NT2/D1 (cell line): ENCODE data around the gene COPB1.
A peak's percentile ranks its signal among the peaks of the same experiment; 100 is the strongest.

Source experiments
- DNase-seq: peaks from one replicate; pipeline ENCODE4 v3.0.0-alpha.2; 2011; ENCODE audit warnings: low read depth, low spot score
- H3K27me3 ChIP-seq: 2 replicates; pipeline ENCODE4 v1.6.0; 2011; ENCODE audit warnings: mild to moderate bottlenecking; ENCODE audit not compliant: insufficient read length, insufficient read depth
- H3K36me3 ChIP-seq: 2 replicates; pipeline ENCODE4 v1.6.1; 2011; ENCODE audit warnings: mild to moderate bottlenecking, low read length, mixed read lengths; ENCODE audit not compliant: insufficient read depth, insufficient read length
- H3K4me1 ChIP-seq: 2 replicates; pipeline ENCODE4 v1.5.1; 2011; ENCODE audit not compliant: insufficient read depth, insufficient read length
- H3K4me3 ChIP-seq: 2 replicates; pipeline ENCODE4 v1.5.1; 2011; ENCODE audit warnings: low read depth; ENCODE audit not compliant: insufficient read length
- H3K9ac ChIP-seq: 2 replicates; pipeline ENCODE4 v1.6.0; 2011; ENCODE audit warnings: low read depth; ENCODE audit not compliant: insufficient read length
- H3K9me3 ChIP-seq: 2 replicates; pipeline ENCODE4 v1.5.1; 2011; ENCODE audit warnings: mild to moderate bottlenecking, low read length; ENCODE audit not compliant: insufficient read depth
- SUZ12 ChIP-seq: IDR thresholded peaks from 2 replicates; pipeline ENCODE4 v1.6.1; 2011; ENCODE audit not compliant: insufficient read length, insufficient read depth; ENCODE audit errors: extremely low read depth
- YY1 ChIP-seq: IDR thresholded peaks from 2 replicates; pipeline ENCODE4 v1.6.1; 2011; ENCODE audit not compliant: insufficient read length, insufficient read depth
- ZNF274 ChIP-seq: IDR thresholded peaks from 2 replicates; pipeline ENCODE4 v1.6.1; 2011; ENCODE audit warnings: mild to moderate bottlenecking, low read depth, low read length

The COPB1 gene, protein sequence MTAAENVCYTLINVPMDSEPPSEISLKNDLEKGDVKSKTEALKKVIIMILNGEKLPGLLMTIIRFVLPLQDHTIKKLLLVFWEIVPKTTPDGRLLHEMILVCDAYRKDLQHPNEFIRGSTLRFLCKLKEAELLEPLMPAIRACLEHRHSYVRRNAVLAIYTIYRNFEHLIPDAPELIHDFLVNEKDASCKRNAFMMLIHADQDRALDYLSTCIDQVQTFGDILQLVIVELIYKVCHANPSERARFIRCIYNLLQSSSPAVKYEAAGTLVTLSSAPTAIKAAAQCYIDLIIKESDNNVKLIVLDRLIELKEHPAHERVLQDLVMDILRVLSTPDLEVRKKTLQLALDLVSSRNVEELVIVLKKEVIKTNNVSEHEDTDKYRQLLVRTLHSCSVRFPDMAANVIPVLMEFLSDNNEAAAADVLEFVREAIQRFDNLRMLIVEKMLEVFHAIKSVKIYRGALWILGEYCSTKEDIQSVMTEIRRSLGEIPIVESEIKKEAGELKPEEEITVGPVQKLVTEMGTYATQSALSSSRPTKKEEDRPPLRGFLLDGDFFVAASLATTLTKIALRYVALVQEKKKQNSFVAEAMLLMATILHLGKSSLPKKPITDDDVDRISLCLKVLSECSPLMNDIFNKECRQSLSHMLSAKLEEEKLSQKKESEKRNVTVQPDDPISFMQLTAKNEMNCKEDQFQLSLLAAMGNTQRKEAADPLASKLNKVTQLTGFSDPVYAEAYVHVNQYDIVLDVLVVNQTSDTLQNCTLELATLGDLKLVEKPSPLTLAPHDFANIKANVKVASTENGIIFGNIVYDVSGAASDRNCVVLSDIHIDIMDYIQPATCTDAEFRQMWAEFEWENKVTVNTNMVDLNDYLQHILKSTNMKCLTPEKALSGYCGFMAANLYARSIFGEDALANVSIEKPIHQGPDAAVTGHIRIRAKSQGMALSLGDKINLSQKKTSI

DNA sequence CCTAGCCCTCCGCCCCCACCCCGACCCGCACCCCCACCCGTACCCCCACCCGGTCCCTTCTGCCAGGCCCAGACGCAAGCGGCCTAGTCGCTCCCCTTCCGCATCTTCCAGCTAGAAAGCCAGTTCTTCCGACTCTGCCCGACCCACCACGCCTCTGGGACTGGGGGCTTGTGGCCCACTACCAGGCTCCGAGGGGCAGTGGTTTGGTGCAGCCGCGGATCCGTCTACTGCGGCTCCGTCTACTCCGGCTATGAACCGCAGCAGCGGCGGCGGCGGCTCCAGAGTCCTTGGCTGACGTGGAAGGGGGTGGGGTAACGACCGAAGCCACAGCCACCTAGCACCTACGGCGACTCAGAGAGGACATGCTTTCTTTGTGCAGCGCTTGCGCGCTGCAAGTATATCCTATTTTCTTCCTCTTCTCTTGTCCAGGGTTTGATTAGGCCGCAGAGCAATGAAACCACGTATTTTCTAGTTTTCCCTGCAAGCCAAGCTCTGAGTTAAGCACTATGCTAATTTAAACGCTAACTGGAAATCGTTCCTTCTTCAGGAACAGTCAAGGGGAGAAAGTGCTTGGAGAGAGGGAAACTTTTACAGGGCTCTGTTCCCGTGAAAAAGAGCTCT is at the start of gene COPB1:
COPB1 (minus strand) TSS at position 252 of the 621 bp plus-strand sequence. CDS start 883 bp downstream, outside the sequence.
- H3K9ac ChIP-seq, result peak within 1 kb of the TSS; percentile 94
- no peaks in the 10 kb centered on the region for H3K9me3 ChIP-seq
- no peaks in the 10 kb centered on the region for H3K27me3 ChIP-seq
- TF ChIP-seq SUZ12 (no peak), YY1 (no peak), ZNF274 (no peak)
- DNase-seq, result peak; percentile 82
- H3K36me3 ChIP-seq, result peaks cover 49% of the 10 kb centered on the region
- H3K4me1 ChIP-seq, result no peaks in the 10 kb centered on the region
- H3K4me3 ChIP-seq, result peak within 1 kb of the TSS; percentile 78

DNA sequence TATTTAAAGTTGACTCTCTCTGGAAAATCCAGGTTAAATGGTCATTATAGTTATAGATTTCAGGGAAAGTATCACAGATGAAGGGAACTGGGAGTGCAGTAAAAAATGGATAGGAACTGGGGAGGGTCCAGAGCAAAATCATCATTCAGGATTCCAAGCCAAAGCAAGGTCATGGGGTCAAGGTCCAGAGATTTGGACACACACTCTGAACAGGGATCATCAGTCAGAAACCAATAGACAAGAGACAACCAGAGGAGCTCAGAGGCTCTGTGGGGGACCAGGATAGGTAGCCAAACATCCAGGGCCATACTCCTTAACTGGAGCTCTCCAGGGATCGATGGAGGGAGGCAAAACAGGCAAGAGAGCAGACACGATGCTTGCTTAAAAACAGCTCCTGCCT is 47.8 kb upstream of the COPB1 start:
- H3K9ac ChIP-seq, result no peak overlapping the region
- no peak for DNase-seq
- H3K4me3 ChIP-seq, result no peak overlapping the region
- no peaks in the 10 kb centered on the region for H3K36me3 ChIP-seq
- H3K9me3 ChIP-seq, result no peaks in the 10 kb centered on the region
- peaks cover 2% of the 10 kb centered on the region for H3K4me1 ChIP-seq
- TF ChIP-seq SUZ12 (no peak), ZNF274 (no peak), YY1 (no peak)
- no peaks in the 10 kb centered on the region for H3K27me3 ChIP-seq

DNA sequence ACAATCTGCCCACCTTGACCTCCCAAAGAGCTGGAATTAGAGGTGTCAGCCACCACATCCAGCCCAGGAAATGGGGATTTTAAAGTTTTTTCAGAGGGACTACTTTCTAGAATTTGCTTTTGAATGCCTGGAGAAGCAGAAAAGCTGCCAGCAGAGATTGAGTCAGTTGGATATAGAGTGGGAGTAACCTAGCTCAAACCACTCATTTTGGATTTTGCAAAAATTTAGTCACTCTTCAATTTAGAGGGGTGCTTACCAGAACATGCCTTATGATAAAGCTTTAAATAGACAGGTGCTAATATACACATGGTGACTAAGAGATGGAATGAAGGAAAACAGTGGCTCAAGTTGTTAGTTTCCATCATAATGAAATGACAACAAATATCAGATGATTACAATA is 47.1 kb upstream of the COPB1 start:
- Histone ChIP-seq H3K4me1 (peaks cover 2% of the 10 kb centered on the region), H3K4me3 (no peak overlapping the region), H3K9me3 (no peaks in the 10 kb centered on the region), H3K27me3 (no peaks in the 10 kb centered on the region), H3K9ac (no peak overlapping the region), H3K36me3 (no peaks in the 10 kb centered on the region)
- no peak for DNase-seq
- TF ChIP-seq ZNF274 (no peak), SUZ12 (no peak), YY1 (no peak)

DNA sequence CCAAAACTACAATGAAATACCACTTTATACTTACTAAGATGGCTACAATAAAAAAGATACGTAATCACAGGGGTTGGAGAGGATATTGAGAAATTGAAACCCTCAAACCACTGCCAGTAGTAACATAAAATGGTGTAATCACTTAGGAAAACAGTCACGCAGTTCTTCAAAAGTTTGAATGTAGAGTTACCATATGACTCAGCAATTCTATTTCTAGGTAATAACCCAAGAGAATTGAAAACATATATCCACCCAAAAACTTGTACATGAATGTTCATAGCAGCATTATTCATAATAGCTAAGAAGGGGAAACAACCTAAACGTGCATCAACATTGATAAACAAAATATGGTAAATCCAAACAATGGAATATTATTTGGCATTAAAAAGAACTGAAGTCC is 45.0 kb upstream of the COPB1 start:
- no peak for DNase-seq
- H3K27me3 ChIP-seq, result no peaks in the 10 kb centered on the region
- peaks cover 2% of the 10 kb centered on the region for H3K4me1 ChIP-seq
- TF ChIP-seq YY1 (no peak), SUZ12 (no peak), ZNF274 (no peak)
- H3K9ac ChIP-seq, result no peak overlapping the region
- H3K9me3 ChIP-seq, result no peaks in the 10 kb centered on the region
- H3K36me3 ChIP-seq, result no peaks in the 10 kb centered on the region
- no peak overlapping the region for H3K4me3 ChIP-seq

DNA sequence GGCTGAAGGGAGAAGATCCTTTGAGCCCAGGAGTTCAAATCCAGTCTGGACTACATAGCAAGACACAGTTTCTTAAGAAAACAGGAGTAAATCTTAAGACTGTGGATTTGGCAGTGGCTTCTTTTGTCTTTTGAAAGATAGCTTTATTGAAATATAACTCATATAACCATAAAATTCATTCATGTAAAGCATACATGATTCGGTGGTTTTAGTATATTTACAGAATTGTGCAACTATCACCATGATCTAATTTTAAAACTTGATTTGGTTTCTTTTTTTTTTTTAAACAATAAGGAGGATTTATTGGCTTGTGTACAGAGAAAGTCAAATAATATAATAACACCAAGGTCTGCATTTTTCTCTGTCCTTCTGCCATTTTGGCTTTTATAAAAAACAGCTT is 43.6 kb upstream of the COPB1 start:
- no peak for DNase-seq
- no peak overlapping the region for H3K9ac ChIP-seq
- peaks cover 2% of the 10 kb centered on the region for H3K4me1 ChIP-seq
- H3K9me3 ChIP-seq, result no peaks in the 10 kb centered on the region
- no peaks in the 10 kb centered on the region for H3K36me3 ChIP-seq
- H3K4me3 ChIP-seq, result no peak overlapping the region
- H3K27me3 ChIP-seq, result no peaks in the 10 kb centered on the region
- TF ChIP-seq ZNF274 (no peak), SUZ12 (no peak), YY1 (no peak)

DNA sequence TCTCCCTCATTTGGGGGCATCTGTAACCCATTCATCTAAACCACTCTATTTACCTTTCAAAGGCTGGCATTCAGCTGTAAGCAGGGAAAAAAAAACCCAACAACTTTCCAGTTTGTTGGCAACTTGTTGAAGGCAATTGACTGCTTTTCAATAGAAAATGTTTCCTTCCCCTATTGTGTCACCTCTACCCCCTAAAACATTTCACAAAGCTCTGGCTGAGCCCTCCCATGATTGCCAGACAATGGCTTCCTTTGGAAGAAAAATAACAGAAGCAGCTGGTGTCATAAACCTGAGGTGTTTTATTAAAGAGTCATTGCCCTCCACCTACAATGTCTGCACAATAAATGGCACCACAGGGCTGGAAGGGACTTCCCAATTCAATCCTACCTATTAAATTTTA is 42.7 kb upstream of the COPB1 start:
- H3K4me1 ChIP-seq, result no peaks in the 10 kb centered on the region
- DNase-seq, result no peak
- H3K27me3 ChIP-seq, result no peaks in the 10 kb centered on the region
- no peak for TF ChIP-seq ZNF274
- no peak for TF ChIP-seq YY1
- TF ChIP-seq SUZ12, result no peak
- H3K4me3 ChIP-seq, result no peak overlapping the region
- H3K36me3 ChIP-seq, result no peaks in the 10 kb centered on the region
- H3K9me3 ChIP-seq, result no peaks in the 10 kb centered on the region
- H3K9ac ChIP-seq, result no peak overlapping the region
